Smooth muscle cell (in vitro differentiated cells): ENCODE data around the gene ISOC2. TPM values are rescaled to one million over a fixed set of nuclear protein-coding genes. Genes with fewer than 3 reads are reported as not detected.

Experiments
- DNase-seq: peaks from one replicate; lab custom pipeline; 2025; ENCODE audit not compliant: unreplicated experiment; lab: John Stamatoyannopoulos, UW
- H2AFZ ChIP-seq: fragments of 200-600 bp; sonication (generic); 2 replicates; pipeline ENCODE4 v1.6.0; 2016; ENCODE audit warnings: antibody characterized with exemption, low read depth, mild to moderate bottlenecking
- H3F3A ChIP-seq: fragments of 200-600 bp; sonication (generic); 2 replicates; pipeline ENCODE4 v1.6.0; 2017; ENCODE audit warnings: antibody characterized with exemption, low read depth
- H3K27ac ChIP-seq: fragments of 200-600 bp; sonication (generic); 2 replicates; pipeline ENCODE4 v1.5.1; 2016; ENCODE audit warnings: low read depth, mild to moderate bottlenecking
- H3K27me3 ChIP-seq: fragments of 200-600 bp; sonication (generic); 2 replicates; pipeline ENCODE4 v1.6.1; 2016; ENCODE audit warnings: low read depth, mild to moderate bottlenecking
- H3K36me3 ChIP-seq: fragments of 200-600 bp; sonication (generic); 2 replicates; pipeline ENCODE4 v1.5.1; 2016; ENCODE audit warnings: low read depth
- H3K4me1 ChIP-seq: fragments of 200-600 bp; sonication (generic); 2 replicates; pipeline ENCODE4 v1.5.1; 2016; ENCODE audit warnings: low read depth
- H3K4me2 ChIP-seq: fragments of 200-600 bp; sonication (generic); 2 replicates; pipeline ENCODE4 v1.6.0; 2016; ENCODE audit warnings: mild to moderate bottlenecking
- H3K4me3 ChIP-seq: fragments of 200-600 bp; sonication (generic); 2 replicates; pipeline ENCODE4 v1.5.1; 2016; ENCODE audit warnings: mild to moderate bottlenecking
- H3K79me2 ChIP-seq: fragments of 200-600 bp; sonication (generic); 2 replicates; pipeline ENCODE4 v1.6.0; 2016; ENCODE audit warnings: low read depth, mild to moderate bottlenecking
- H3K9ac ChIP-seq: fragments of 200-600 bp; sonication (generic); 2 replicates; pipeline ENCODE4 v1.6.0; 2016; ENCODE audit warnings: low read depth
- H3K9me3 ChIP-seq: fragments of 200-600 bp; sonication (generic); replicated peaks from 2 replicates; pipeline ENCODE4 v1.5.1; 2016; ENCODE audit warnings: low read depth
- H4K20me1 ChIP-seq: fragments of 200-600 bp; sonication (generic); 2 replicates; pipeline ENCODE4 v1.6.0; 2016; ENCODE audit warnings: low read depth
- CTCF ChIP-seq: fragments of 200-600 bp; sonication (generic); IDR thresholded peaks from 2 replicates; pipeline ENCODE4 v1.5.1; 2017; ENCODE audit warnings: borderline replicate concordance, mild to moderate bottlenecking, antibody characterized with exemption; ENCODE audit not compliant: insufficient read depth, poor library complexity, severe bottlenecking
- WGBS: methylation state at CpG from one replicate; pipeline ENCODE4 v1.1.7; 2016; ENCODE audit warnings: low lambda C conversion rate; 5-methylcytosine and 5-hydroxymethylcytosine counted together
- polyA plus RNA-seq: library from polyadenylated mRNA; unstranded; fragments of >200 nt; fragmentation: Nextera tagmentation; extraction: Ambion mirVana; gene quantifications from 2 replicates; pipeline ENCODE4 v1.2.1, GENCODE V29; 2016
- total RNA-seq: library from RNA; depleted of rRNA; stranded (reverse); fragments of >200 nt; gene quantifications from 2 replicates; pipeline ENCODE4 v1.2.3, GENCODE V29; 2014

Gene ISOC2
- total and polyA plus RNA-seq, 2 experiments from 2014 or later, result 56.5 to 61.4 TPM

- Histone ChIP-seq H3K4me1 (peaks cover 4% of the 10 kb centered on the region), H3K27me3 (peaks cover 14% of the 10 kb centered on the region), H2AFZ (peak overlapping the region; percentile 46), H3K4me3 (peak overlapping the region; percentile 49), H3F3A (peaks cover 8% of the 10 kb centered on the region), H3K27ac (no peak overlapping the region), H3K4me2 (peak overlapping the region; percentile 83), H3K79me2 (no peaks in the 10 kb centered on the region), H3K36me3 (no peaks in the 10 kb centered on the region), H3K9me3 (no peaks in the 10 kb centered on the region), H3K9ac (no peak overlapping the region), H4K20me1 (peaks cover 19% of the 10 kb centered on the region)
- no peak for TF ChIP-seq CTCF
- no peak for DNase-seq
- 34% methylated on average over 25 of the region's 27 CpGs for WGBS
Observed at GRCh38 chr19:55461974-55462626, 658 bp upstream of the ISOC2 start.

GRCh38 chr19:55460670-55461258 is 678 bp downstream of the ISOC2 start:
- Histone ChIP-seq H2AFZ (no peak overlapping the region), H3K4me2 (peak overlapping the region; percentile 90), H4K20me1 (peaks cover 22% of the 10 kb centered on the region), H3F3A (no peaks in the 10 kb centered on the region), H3K9ac (peak overlapping the region; percentile 67), H3K36me3 (no peaks in the 10 kb centered on the region), H3K27ac (peak overlapping the region; percentile 26), H3K27me3 (peaks cover 14% of the 10 kb centered on the region), H3K79me2 (no peaks in the 10 kb centered on the region), H3K4me3 (peak overlapping the region; percentile 70), H3K4me1 (peaks cover 4% of the 10 kb centered on the region), H3K9me3 (no peaks in the 10 kb centered on the region)
- 9% methylated on average over 21 of the region's 24 CpGs for WGBS
- peak; percentile 49 for DNase-seq
- no peak for TF ChIP-seq CTCF

- H2AFZ ChIP-seq, result no peak overlapping the region
- no peaks in the 10 kb centered on the region for H3F3A ChIP-seq
- H3K79me2 ChIP-seq, result no peaks in the 10 kb centered on the region
- peaks cover 22% of the 10 kb centered on the region for H4K20me1 ChIP-seq
- peak overlapping the region; percentile 90 for H3K4me2 ChIP-seq
- H3K4me3 ChIP-seq, result peak overlapping the region; percentile 70
- H3K4me1 ChIP-seq, result peaks cover 4% of the 10 kb centered on the region
- no peak for TF ChIP-seq CTCF
- H3K9me3 ChIP-seq, result no peaks in the 10 kb centered on the region
- no peak overlapping the region for H3K9ac ChIP-seq
- no peaks in the 10 kb centered on the region for H3K36me3 ChIP-seq
- DNase-seq, result no peak
- peaks cover 14% of the 10 kb centered on the region for H3K27me3 ChIP-seq
- no peak overlapping the region for H3K27ac ChIP-seq
- 62% methylated on average over 16 of the region's 16 CpGs for WGBS
Observed at GRCh38 chr19:55459950-55460657, 1.3 kb downstream of the ISOC2 start.
